GM19468 (cell line): ENCODE data around the gene CDC42BPB.

Source experiments
- ATAC-seq: cut with Tn5 transposase; IDR thresholded peaks from one replicate; pipeline ENCODE4 v1.9.1; 2021; ENCODE audit warnings: mild to moderate bottlenecking, moderate library complexity, moderate number of reproducible peaks; ENCODE audit not compliant: unreplicated experiment; ENCODE audit errors: extremely low read depth

CDC42BPB gene

DNA sequence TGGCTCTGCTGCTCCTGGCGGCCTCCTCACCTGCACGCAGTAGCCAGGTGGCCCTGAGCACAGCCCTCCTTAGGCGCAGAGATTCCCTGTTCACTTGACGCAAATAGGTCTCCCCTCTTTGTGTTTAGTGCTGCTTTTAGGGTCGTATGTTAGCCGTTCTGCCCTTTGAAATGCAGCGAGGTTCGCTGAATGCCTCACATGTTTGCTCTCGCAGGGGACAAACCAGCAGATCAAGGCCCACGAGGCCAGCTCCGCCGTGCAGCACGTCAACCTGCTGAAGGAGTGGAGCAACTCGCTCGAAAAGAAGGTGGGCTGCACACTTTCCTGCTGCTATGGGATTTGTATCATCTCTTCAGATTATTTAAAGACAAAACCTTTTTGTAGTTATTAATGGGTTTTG is 166.2 kb downstream of the CDC42BPB start:
- no peak for ATAC-seq

DNA sequence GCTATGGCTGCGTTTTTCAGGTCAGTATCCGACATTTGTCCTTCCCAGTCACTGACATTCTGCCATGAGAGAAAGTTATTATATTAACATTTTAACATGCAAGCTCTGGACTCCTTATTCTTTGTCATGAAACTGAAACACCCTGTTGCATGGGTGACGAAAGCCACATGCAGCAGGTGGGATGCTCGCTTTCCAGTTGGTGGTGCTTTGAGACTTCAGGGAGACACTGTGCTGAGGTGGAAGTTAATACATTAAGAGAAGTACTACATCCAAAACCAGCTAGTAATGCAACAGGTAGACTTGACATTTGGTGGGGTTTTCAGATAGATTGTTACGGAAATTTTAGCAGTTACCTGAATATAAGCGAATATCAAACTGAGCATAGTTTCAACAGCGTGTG is 167.7 kb downstream of the CDC42BPB start:
- ATAC-seq: no peak

DNA sequence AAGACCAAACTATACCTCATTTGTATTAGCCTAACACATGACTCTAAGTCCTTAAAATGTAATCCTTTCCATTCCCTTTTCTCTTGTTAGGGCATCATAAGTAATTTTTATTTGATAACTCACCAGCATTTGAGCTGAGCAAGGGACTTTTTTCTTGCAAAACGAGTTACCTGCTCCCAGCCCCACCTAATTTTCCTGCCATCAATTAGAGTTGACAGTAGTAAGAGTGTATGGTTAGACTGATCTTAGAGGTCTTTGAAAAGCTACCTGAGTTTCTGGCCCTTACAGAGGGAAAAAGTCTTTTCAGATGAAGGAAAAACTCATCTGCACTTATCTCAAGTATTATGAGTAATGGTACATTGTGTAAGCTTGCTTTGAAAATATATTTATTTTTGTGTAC is 168.6 kb downstream of the CDC42BPB start:
- ATAC-seq: no peak

DNA sequence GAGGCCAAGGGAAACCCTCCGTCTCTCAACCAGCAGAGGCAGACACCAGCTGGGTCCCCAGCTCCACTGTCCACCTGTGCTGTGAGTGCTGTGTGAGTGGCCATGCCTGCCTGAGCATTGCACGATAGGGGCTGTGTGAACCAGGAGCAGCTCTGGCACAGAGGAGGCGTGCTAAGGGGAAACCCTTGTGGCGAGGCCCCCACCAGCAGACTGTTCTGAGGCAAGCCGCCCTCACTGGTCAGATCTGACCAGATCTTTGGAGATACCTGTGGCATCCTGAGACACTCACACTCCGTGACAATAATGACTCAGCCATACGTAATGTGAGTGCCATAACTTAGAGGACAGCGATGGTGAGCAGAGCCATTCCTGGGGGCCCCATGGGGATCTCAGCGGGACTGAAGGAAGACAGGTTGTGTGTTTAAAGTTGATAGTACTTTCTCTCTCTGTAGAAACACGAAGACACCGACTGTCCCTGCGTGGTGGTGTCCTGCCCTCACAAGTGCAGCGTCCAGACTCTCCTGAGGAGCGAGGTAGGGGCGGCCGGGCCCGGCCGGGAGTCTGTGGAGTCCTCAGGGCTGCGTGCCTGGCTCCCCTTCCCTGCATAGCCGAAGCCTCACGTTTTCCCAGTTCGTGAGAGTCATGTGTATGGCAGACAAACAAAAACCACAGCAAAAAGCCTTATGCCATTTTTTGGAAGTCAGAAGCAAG is 171.5 kb downstream of the CDC42BPB start:
- no peak for ATAC-seq

DNA sequence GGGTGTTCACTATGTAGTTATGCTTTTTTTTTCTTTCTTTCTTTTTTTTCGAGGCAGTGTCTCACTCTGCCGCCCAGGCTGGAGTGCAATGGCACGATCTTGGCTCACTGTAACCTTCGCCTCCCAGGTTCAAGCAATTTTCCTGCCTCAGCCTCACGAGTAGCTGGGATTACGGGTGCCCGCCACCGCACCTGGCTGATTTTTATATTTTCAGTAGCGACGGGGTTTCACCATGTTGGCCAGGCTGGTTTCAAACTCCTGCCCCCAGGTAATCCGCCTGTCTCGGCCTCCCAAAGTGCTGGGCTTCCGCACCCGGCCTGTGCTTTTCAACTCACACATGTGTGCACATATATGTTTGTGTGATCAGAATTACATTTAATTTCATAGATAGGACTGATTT is 173.8 kb downstream of the CDC42BPB start:
- ATAC-seq: no peak

DNA sequence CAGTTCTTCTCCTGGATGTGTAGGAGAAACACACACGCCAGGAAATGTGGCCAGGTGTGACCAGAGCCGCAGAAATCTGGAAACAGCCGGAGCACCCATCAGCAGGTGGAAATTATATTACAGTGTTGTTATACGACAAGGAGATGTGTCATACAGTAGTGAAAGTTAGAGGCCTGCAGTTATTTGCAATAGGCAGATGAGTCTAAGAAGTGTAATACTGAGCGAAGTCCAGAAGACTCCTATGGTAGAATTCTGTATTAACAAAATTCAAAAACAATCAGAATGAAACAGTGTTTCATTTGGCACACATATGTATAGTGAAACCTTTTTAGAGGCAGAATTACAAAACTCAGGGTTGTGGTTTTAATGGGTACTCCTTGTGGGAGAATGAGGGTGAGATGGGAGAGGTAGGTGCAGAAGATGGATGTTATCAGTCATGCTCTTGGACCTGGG is 174.2 kb downstream of the CDC42BPB start:
- ATAC-seq: no peak
